ENCODE data around the gene CFAP74. TPM values are rescaled to one million over a fixed set of nuclear protein-coding genes. Genes with fewer than 3 reads are reported as not detected.

CFAP74 gene
- total and polyA plus RNA-seq, 2 of the 13 experiments (the other 11 are each of a cell fraction or from before 2014, with no cell fraction given): 0.27 to 0.62 TPM

- TF ChIP-seq ZHX1 (CRISPR knock-in tag; IDR thresholded peaks at IDR 0.05; ENCODE audit: low read depth): 0 out of 2 replicates have a peak, but pooled peaks have one; percentile 11
- no peak for TF ChIP-seq GMEB2 (CRISPR knock-in tag; IDR thresholded peaks at IDR 0.05; ENCODE audit: low read depth)
- no peak for TF ChIP-seq ZNF672 (CRISPR knock-in tag; IDR thresholded peaks at IDR 0.05)
- TF ChIP-seq ZNF513 (CRISPR knock-in tag; conservative IDR thresholded peaks at IDR 0.05): no peak
- no peak for TF ChIP-seq ZNF646 (CRISPR knock-in tag; IDR thresholded peaks at IDR 0.05)
- TF ChIP-seq THAP7 (CRISPR knock-in tag; IDR thresholded peaks at IDR 0.05): no peak
- TF ChIP-seq ZNF572 (CRISPR knock-in tag; IDR thresholded peaks at IDR 0.05): no peak
- no peak for TF ChIP-seq FOXP1 (IDR thresholded peaks at IDR 0.05)
- TF ChIP-seq FOXP1 (CRISPR knock-in tag; IDR thresholded peaks at IDR 0.05): no peak
- peak; percentile 22; the same call in 1 of the 2 replicates for TF ChIP-seq ZNF225 (CRISPR knock-in tag; IDR thresholded peaks at IDR 0.05)
- TF ChIP-seq ZNF609 (CRISPR knock-in tag; IDR thresholded peaks at IDR 0.05; ENCODE audit: borderline replicate concordance): no peak
Observed at GRCh38 chr1:1922702-1922955, 81.0 kb downstream of the CFAP74 start (continued).

Data from HepG2 (cell line).